PC-3 (cell line): ENCODE data around the gene EPC1. TPM values are rescaled to one million over a fixed set of nuclear protein-coding genes. Genes with fewer than 3 reads are reported as not detected.
A peak's percentile ranks its signal among the peaks of the same experiment; 100 is the strongest.

Source experiments
- ATAC-seq: fragments of 200-7000 bp; cut with Tn5 transposase; 2 replicates; pipeline ENCODE4 v1.9.1; 2020; ENCODE audit warnings: mild to moderate bottlenecking, moderate library complexity
- BruUV-seq: library from RNA; stranded (reverse); fragments of 400-500 nt; replicated peaks from 2 replicates; lab custom pipeline; 2021; lab: Mats Ljungman, UMichigan
- CTCF ChIA-PET: fragments of 300-600 bp; sonication (Branson Sonifier 250); formaldehyde crosslinking; loops from one replicate; lab custom pipeline; 2022; ENCODE audit warnings: antibody characterized with exemption; lab: Charles Lee
- POLR2A ChIA-PET: fragments of 300-600 bp; sonication (Branson Sonifier 250); formaldehyde crosslinking; loops from one replicate; lab custom pipeline; 2022; ENCODE audit warnings: antibody characterized with exemption; ENCODE audit not compliant: unreplicated experiment; lab: Charles Lee
- DNase-seq: peaks from one replicate; pipeline ENCODE4 v3.0.0-alpha.2; 2015
- H2AFZ ChIP-seq: fragments of 300-600 bp; sonication (generic); 2 replicates; pipeline ENCODE4 v1.6.0; 2016; ENCODE audit warnings: antibody characterized with exemption, low read length
- H3F3A ChIP-seq: fragments of 300-600 bp; sonication (generic); one replicate; pipeline ENCODE4 v1.6.0; 2017; ENCODE audit warnings: antibody characterized with exemption, low read length, control low read depth, mild to moderate bottlenecking; ENCODE audit not compliant: unreplicated experiment
- H3K27ac ChIP-seq: fragments of 300-600 bp; sonication (generic); 2 replicates; pipeline ENCODE4 v1.5.1; 2016; ENCODE audit warnings: mild to moderate bottlenecking, low read length
- H3K27me3 ChIP-seq: fragments of 300-600 bp; sonication (generic); 2 replicates; pipeline ENCODE4 v1.6.1; 2016; ENCODE audit warnings: low read length, mixed read lengths
- H3K36me3 ChIP-seq: fragments of 300-600 bp; sonication (generic); 2 replicates; pipeline ENCODE4 v1.6.1; 2016; ENCODE audit warnings: low read depth, mixed run types, low read length, mixed read lengths
- H3K4me1 ChIP-seq: fragments of 300-600 bp; sonication (generic); 2 replicates; pipeline ENCODE4 v1.5.1; 2016; ENCODE audit warnings: low read length; ENCODE audit not compliant: insufficient read depth
- H3K4me2 ChIP-seq: fragments of 300-600 bp; sonication (generic); 2 replicates; pipeline ENCODE4 v1.6.0; 2016; ENCODE audit warnings: low read length
- H3K4me3 ChIP-seq: fragments of 300-600 bp; sonication (generic); 2 replicates; pipeline ENCODE4 v1.5.1; 2016; ENCODE audit warnings: mild to moderate bottlenecking, low read length, mixed read lengths
- H3K79me2 ChIP-seq: fragments of 300-600 bp; sonication (generic); 2 replicates; pipeline ENCODE4 v1.6.1; 2017; ENCODE audit warnings: low read length, mixed read lengths
- H3K9ac ChIP-seq: fragments of 300-600 bp; sonication (generic); 2 replicates; pipeline ENCODE4 v1.6.0; 2016; ENCODE audit warnings: mild to moderate bottlenecking, low read length
- H3K9me2 ChIP-seq: fragments of 300-600 bp; sonication (generic); replicated peaks from 2 replicates; pipeline ENCODE4 v1.6.1; 2016; ENCODE audit warnings: mixed run types, low read length, mixed read lengths
- H3K9me3 ChIP-seq: fragments of 300-600 bp; sonication (generic); 2 replicates; pipeline ENCODE4 v1.6.1; 2016; ENCODE audit warnings: low read length, mixed read lengths
- H4K20me1 ChIP-seq: fragments of 300-600 bp; sonication (generic); 2 replicates; pipeline ENCODE4 v1.6.1; 2016; ENCODE audit warnings: low read length, mixed read lengths
- EZH2 ChIP-seq: fragments of 300-600 bp; sonication (generic); IDR thresholded peaks from one replicate; pipeline ENCODE4 v1.6.1; 2017; ENCODE audit warnings: antibody characterized with exemption, mild to moderate bottlenecking, low read length; ENCODE audit not compliant: unreplicated experiment
- EZH2phosphoT487 ChIP-seq: fragments of 300-600 bp; sonication (generic); IDR thresholded peaks from 2 replicates; pipeline ENCODE4 v1.6.1; 2018; ENCODE audit warnings: mild to moderate bottlenecking, antibody characterized with exemption, low read length, borderline replicate concordance
- intact Hi-C: fragments of 100-400 bp; cut with micrococcal nuclease; formaldehyde crosslinking; loops from 2 replicates; pipeline ENCODE4 v1.9.0; 2023
- total RNA-seq: library from RNA; depleted of rRNA; stranded (reverse); fragments of >200 nt; gene quantifications from 2 replicates; pipeline ENCODE4 v1.2.3, GENCODE V29; 2014
- TF ChIP-seq, protein P1 (sequence below): fragments of 300-600 bp; sonication (generic); conservative IDR thresholded peaks from 2 replicates; pipeline ENCODE4 v1.5.1; 2017; ENCODE audit warnings: antibody characterized with exemption, low read depth, mild to moderate bottlenecking, low read length

The EPC1 gene
- total RNA-seq, 1 experiment from 2014 or later, result 72.7 TPM

DNA sequence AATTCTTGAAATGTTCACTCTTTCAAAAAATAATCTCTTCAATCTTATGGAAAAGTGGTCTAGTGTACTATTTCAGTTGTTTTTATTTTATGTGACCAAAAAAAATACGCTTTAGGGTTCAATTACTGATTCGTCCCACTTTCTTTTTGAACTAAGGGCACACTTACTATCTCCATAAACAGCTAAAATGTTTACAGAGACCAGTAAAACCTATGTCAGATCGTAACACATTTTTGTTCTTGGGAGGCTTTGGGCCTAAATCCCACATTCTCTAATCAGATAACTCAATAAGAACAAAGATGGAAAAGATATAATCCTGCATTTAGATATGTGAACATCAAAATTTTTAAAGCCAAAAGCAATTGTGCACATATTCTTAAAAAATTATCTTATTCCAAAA lies 29.8 kb upstream of the EPC1 start:
- no TSS peak for BruUV-seq
- peaks cover 53% of the 10 kb centered on the region for H3K79me2 ChIP-seq
- POLR2A ChIA-PET, result no interaction called here

DNA sequence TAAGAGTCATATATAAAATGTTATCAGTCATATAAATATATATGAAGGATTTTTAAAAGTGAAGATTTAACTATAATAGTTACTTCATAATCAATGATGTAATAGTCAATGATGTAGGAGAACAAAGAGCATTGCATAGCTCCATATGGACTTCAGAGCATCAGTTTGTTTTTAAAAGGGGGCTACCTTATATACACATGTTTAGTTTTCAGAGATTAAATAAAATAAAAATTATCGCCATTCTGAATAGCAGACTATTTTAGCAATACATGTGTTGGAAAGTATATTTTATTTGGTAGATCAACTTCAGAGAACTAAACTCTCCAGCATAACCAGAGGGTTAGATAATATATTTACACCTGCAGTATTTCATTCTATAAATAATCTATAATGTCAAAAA lies 29.1 kb upstream of the EPC1 start:
- ChIA-PET CTCF (no interaction called here), POLR2A (interaction anchor here (0.6 to 0.7 kb wide), 2 partner anchors 32 to 60 kb away, joined by 4 to 6 read pairs; no protein-coding TSS in a partner anchor)
- no TSS peak for BruUV-seq
- TF ChIP-seq, protein P1, sequence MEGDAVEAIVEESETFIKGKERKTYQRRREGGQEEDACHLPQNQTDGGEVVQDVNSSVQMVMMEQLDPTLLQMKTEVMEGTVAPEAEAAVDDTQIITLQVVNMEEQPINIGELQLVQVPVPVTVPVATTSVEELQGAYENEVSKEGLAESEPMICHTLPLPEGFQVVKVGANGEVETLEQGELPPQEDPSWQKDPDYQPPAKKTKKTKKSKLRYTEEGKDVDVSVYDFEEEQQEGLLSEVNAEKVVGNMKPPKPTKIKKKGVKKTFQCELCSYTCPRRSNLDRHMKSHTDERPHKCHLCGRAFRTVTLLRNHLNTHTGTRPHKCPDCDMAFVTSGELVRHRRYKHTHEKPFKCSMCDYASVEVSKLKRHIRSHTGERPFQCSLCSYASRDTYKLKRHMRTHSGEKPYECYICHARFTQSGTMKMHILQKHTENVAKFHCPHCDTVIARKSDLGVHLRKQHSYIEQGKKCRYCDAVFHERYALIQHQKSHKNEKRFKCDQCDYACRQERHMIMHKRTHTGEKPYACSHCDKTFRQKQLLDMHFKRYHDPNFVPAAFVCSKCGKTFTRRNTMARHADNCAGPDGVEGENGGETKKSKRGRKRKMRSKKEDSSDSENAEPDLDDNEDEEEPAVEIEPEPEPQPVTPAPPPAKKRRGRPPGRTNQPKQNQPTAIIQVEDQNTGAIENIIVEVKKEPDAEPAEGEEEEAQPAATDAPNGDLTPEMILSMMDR, result no peak
- no peak for TF ChIP-seq EZH2phosphoT487
- no peak for TF ChIP-seq EZH2
- DNase-seq, result no peak
- peaks cover 54% of the 10 kb centered on the region for H3K79me2 ChIP-seq
- H3K4me1 ChIP-seq, result peaks cover 35% of the 10 kb centered on the region
- peak overlapping the region; percentile 93 for H3K4me2 ChIP-seq
- H2AFZ ChIP-seq, result no peak overlapping the region
- H3K27me3 ChIP-seq, result no peaks in the 10 kb centered on the region
- no peaks in the 10 kb centered on the region for H3K36me3 ChIP-seq
- no peaks in the 10 kb centered on the region for H3K9me2 ChIP-seq
- H3K9me3 ChIP-seq, result no peaks in the 10 kb centered on the region
- ATAC-seq, result no peak
- no peak overlapping the region for H3K27ac ChIP-seq
- peaks cover 5% of the 10 kb centered on the region for H3F3A ChIP-seq
- intact Hi-C loops, result loop anchor here (10.0 kb wide), 1 partner anchor 359 kb away; no protein-coding TSS in a partner anchor
- peak overlapping the region; percentile 74 for H3K4me3 ChIP-seq
- no peaks in the 10 kb centered on the region for H4K20me1 ChIP-seq
- H3K9ac ChIP-seq, result peak overlapping the region; percentile 71; the same call in 1 of the 2 replicates

More for the DNA sequence above, 29.8 kb upstream of the EPC1 start:
- H3K9me3 ChIP-seq, result no peaks in the 10 kb centered on the region
- H4K20me1 ChIP-seq, result no peaks in the 10 kb centered on the region
- H3K9me2 ChIP-seq, result no peaks in the 10 kb centered on the region
- peaks cover 7% of the 10 kb centered on the region for H3F3A ChIP-seq
- DNase-seq (no peak), ATAC-seq (no peak)
- intact Hi-C loops, result loop anchor here (10.0 kb wide), 1 partner anchor 358 kb away; no protein-coding TSS in a partner anchor
- no peaks in the 10 kb centered on the region for H3K27me3 ChIP-seq
- H3K27ac ChIP-seq, result no peak overlapping the region
- peak overlapping the region; percentile 62 for H2AFZ ChIP-seq
- CTCF ChIA-PET, result no interaction called here
- H3K4me3 ChIP-seq, result peak overlapping the region; percentile 74
- H3K9ac ChIP-seq, result peak overlapping the region; percentile 71
- peak overlapping the region; percentile 93 for H3K4me2 ChIP-seq
- no peaks in the 10 kb centered on the region for H3K36me3 ChIP-seq
- TF ChIP-seq EZH2phosphoT487 (no peak), EZH2 (no peak)
- TF ChIP-seq, protein P1, result no peak
- H3K4me1 ChIP-seq, result peaks cover 41% of the 10 kb centered on the region

DNA sequence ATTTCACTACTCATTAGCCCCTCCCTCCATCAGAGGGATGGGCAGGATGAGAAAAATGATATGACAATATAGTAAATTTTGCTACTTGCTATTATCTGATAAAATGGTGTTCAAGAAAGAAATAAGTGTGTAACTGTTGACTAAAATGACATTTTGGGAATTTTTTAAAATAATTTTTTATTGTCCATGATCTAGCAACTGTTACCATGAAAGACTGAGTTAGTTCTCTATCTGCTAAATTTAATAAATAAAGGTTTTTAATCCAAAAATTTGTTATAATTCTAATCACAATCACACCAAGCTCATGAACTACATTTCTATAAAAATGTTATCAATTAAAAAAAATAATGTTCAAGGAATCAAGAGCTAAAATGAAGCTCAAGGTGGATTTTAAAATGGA lies 28.7 kb upstream of the EPC1 start:
- BruUV-seq, result no TSS peak
- H3K79me2 ChIP-seq, result peaks cover 58% of the 10 kb centered on the region
- H4K20me1 ChIP-seq, result no peaks in the 10 kb centered on the region

More for the DNA sequence above, 28.7 kb upstream of the EPC1 start:
- Histone ChIP-seq H2AFZ (no peak overlapping the region), H3K9me2 (no peaks in the 10 kb centered on the region), H3K4me3 (no peak overlapping the region), H3K4me2 (peak overlapping the region; percentile 93), H3K36me3 (no peaks in the 10 kb centered on the region), H3K27me3 (no peaks in the 10 kb centered on the region), H3K9me3 (no peaks in the 10 kb centered on the region), H3K4me1 (peaks cover 30% of the 10 kb centered on the region), H3K27ac (no peak overlapping the region), H3F3A (peaks cover 3% of the 10 kb centered on the region), H3K9ac (no peak overlapping the region)
- intact Hi-C loops, result loop anchor here (10.0 kb wide), 1 partner anchor 359 kb away; no protein-coding TSS in a partner anchor
- TF ChIP-seq, protein P1, result no peak
- no peak for TF ChIP-seq EZH2
- TF ChIP-seq EZH2phosphoT487, result no peak
- no peak for ATAC-seq
- ChIA-PET CTCF (no interaction called here), POLR2A (interaction anchor here (0.6 to 0.7 kb wide), 2 partner anchors 31 to 60 kb away, joined by 4 to 6 read pairs; no protein-coding TSS in a partner anchor)
- no peak for DNase-seq
